ENCODE data around the gene LIN37.
"Not testable (repeated sequence)": the region's sequence is repeated elsewhere in the genome, so short reads cannot be mapped to it uniquely, and the experiment has no call there.

LIN37 gene

DNA sequence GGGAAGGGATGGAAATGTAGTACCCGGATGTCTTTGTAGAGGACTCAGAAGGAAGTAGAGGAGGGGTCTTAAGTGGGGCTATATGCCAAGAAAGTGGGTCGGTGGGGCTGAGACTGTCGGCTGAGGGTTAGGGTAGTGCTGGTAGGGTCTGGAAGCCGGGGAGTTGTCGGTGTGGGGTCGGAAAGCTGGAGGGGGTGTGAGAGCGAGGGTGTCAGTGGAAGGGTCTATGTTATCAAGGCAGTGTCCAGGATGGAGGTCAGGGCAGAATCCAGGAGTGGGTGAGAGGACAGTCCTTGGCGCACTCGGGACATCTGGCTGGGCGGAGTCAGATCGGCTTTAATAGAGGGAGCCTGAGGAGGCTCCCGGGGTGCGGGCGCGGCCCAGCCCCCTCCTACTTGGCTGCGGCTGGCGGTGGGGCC, 6.8 kb downstream of the LIN37 start:
- DNase-seq, result no peak

DNA sequence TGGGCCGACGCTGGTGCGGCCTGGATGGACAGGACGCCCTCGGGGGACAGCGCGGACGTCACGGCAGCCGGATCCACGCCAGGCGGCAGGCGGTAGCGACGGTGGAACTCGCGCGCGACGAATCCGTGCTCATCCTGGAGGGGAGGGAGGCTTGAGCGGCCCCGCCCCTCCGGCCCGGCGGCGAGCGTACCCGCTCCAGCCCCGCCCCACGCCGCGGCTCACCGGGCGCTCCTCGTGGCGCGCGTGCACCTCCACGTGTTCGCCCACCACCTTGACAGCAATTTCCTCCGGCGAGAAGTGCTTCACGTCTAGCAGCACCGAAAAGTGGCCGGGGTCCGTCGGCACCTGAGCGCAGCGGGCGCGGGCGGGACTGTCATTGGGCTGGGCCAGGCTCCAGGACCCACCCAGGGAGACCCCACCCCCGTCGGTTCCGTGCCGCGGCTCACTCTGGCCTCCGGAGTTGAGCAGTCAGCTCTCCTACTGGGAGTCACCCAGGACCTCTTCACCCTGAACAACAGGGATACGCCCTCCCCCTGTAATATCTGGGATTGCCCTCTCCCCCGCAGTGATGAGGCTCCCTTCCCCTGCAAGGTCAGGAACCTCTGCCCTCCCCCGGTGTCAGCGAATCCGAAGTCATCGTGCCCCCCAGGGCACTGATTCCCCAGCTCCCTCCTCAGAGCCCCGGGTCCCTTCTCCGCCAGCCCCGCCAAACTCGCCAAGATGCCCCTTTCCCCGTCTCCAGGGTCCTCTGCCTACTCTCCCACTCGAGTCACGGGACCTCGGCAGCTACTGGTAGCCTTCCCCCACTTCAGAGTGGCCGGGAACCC, 7.4 kb downstream of the LIN37 start:
- DNase-seq, result no peak

DNA sequence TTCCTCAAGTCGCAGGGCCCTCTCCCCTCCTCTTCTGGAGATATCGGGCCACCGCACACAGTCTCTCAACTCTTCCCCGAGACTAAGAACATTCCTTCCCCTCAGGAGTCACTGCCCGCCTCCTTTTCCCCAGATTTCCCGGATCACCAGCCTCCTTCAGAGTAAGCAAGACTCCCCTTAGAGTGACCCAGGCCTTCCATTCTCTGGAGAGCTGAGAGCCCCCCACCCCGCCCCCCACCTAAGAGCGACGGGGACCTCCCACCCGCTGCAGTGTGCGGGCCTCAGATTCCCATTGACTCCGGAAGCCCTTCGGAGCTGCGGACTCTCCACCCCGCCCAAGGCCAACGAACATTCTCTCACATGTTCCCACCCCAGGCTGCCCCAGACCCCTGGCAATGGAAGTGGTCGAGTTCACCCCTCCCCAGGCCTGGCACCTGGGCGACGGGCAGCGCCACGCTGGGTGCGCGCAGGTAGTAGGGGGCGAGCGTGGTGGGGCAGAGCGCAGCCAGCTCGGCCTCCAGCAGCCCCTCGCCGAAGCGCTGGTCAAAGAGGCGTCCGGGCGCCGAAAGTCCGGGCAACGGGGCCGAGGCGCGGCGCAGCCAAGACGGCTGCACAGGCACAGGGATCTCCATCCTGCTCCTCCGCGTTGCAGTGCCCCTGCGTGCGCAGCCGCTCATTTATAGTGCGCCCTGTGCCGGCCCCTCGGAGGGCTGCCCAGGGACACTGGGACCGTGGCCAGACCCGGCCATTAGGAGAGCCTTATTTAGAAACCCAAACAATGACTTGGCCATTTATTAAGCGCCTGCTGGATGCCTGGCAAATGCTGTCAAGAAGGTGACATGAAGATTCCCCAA, 8.2 kb downstream of the LIN37 start, which contains the start of gene HSPB6:
Gene HSPB6 (minus strand): TSS at position 653 of the 854 bp plus-strand sequence. CDS start 21 bp downstream, at position 632.
- no peak for DNase-seq

DNA sequence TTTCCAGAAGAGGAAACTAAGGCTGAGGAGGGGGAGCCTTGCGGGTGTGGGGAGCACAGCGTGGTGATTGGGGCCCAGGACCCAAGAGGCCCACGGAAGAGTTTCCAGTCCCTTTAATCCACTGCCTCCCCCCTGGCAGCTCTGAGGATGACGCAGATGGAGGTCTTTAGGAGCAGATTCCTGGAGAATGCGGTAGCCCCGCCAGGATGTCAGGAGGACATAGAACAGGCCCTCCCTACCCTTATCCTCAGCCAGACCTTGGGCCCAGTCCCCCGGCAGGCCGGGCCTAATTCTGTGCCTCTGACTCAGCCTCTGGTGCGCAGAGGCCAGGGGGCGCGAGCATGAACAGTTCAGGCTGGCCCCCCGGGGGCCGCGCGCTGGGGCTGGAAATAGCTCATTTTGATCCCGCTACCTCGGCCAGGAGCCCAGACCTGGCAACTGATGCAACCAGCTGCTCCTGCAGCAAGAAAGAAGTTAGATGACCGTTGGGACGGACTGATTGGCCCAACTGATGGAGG, 8.9 kb downstream of the LIN37 start:
- peak; percentile 63 for DNase-seq

- DNase-seq, result peak; percentile 98
Measured at GRCh38 chr19:35757749-35758608, 9.6 kb downstream of the LIN37 start, which contains the start of gene PROSER3. Gene PROSER3 (plus strand): TSS chr19:35758176. CDS start chr19:35758216, 40 bp downstream.

DNA sequence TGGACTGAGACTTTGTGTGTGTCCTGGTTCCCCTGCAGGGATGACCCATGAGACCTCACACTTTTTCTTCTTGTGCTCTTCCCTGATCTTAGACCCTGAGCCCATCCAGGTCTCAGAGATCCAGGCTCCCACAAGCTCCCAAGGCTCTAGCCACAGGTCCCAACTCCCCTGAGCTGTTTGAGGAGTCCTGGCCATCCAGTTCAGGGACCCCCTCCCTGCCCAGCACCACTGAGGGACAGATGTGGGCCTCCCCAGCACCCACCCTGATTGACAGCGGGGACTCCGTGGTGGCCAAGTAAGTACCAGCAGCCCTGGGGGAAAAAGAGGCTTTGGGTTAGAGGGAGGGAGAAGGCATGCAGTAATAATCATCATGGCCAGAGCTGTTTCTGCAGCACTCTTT, 11.3 kb downstream of the LIN37 start:
- no peak for DNase-seq

DNA sequence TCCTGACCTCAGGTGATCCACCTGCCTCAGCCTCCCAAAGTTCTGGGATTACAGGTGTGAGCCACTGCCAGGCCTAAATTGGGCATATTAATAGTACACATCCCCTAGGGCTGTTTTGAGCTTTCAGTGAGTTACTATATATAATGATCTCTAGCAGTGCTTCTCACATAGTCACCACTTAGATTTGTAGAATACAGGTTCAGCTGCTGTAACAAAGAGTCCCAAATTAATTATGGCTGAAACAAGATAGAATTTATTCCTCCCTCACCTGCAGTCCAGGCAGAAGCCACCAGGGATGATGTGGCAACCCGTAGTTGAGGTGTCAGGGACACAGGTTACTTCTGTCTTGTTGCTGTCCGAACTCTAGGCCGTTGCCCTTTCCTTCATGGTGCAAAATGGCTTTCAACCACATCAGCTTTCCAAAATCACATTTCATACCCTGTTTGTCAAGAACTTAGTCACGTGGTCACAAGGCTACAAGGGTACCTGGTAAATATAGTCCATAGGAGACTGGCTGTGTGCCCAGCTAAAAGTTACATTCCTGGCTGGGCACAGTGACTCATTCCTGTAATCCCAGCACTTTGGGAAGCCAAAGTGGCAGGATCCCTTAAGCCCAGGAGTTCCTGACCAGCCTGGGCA, 12.5 kb downstream of the LIN37 start:
- DNase-seq, result no peak

DNA sequence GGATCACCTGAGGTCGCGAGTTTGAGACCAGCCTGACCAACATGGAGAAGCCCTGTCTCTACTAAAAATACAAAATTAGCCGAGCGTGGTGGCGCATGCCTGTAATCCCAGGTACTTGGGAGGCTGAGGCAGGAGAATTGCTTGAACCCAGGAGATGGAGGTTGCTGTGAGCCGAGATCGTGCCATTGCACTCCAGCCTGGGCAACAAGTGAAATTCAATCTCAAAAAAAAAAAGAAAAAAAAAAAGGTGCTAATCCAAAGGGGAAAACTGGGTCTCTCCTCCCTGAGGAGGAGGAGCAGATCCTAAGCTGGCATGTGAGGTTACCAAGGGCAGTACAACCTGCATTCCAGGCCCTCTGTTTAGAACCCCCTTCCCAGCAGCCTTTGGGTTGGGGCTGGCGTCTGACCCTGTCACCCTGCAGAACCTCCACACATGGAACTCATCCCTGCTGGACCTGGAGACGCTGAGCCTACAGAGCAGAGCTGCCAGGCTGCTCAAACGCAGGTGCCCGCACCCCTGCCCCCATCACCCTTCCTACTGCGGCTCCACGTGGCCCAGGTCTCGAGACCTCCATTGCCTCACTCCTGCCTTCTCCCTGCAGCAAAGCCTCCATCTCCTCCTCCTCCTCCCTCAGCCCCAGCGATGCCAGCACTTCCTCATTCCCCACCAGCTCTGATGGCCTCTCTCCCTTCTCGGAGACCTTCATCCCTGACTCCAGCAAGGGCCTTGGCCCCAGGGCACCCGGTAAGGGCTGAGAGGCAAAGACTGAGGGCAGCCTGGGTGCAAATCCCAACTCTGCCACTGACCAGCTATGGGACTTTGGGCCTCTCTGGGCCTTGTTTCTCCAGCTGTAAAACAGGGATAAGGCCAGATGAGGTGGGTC, 16.3 kb downstream of the LIN37 start:
- DNase-seq, result no peak

DNA sequence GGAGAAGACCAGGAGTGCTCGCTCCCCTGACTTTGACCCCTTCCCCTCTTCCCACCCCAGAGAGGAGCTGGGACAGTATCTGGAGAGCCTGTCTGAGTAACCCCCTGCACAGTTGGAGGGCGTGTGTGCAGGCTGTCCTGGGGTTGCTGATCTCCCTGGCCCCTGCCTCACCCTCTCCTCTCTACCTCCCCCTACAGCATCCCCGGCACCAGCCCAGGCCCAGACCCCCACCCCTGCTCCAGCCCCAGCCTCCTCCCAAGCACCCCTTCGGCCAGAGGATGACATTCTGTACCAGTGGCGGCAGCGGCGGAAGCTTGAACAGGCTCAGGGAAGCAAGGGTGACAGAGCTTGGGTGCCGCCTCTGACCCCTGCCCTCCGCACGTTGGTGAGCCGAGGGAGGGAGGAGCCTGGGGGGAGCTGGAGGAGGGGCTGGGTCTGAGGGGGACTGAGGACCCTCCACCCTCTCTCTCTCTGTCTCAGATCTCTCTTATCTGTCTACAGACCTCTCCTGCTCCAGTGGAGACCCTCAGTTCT, 18.3 kb downstream of the LIN37 start:
- DNase-seq, result no peak

DNA sequence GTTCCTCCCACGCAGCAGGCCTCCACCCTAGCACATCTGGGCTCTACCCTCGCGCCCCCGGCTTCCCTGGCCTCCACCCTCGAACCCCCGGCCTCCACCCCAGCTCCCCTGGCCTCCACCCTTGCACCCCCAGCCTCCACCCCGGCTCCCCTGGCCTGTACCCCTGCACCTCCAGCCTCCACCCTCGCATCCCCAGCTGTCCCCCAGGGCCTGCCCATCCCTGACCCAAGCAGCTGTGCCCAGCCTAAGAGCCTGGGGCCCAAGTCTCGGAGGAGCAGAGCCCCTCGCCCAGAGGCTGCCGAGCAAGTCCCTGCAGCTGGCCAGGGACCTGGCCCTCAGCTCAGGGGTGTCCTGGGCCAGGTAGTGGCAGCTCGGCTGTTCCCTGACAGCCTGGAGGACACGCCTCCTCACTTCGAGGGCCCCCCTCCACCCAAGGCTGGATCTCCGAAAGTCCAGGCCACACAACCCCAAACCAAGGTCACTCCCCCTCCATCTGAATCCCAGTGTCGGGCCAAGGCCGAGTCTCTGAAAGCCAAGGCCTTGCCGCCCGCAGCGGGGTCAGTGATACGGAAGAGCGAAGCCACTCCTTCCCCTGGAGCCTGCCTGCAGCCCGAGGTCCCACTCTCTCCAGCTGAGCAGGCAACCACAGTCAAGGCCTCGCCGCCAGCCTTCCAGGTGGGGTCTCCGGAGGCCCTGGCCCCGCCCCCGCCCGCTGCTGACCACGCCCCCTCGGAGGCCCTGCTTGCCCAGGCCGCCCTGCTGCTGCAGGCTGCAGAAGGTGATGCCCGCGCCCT, 19.1 kb downstream of the LIN37 start:
- DNase-seq, result no peak

GRCh38 chr19:35768082-35768421, 19.7 kb downstream of the LIN37 start:
- no peak for DNase-seq

GRCh38 chr19:35772362-35772761, 24.0 kb downstream of the LIN37 start:
- DNase-seq, result not testable (repeated sequence)

DNA sequence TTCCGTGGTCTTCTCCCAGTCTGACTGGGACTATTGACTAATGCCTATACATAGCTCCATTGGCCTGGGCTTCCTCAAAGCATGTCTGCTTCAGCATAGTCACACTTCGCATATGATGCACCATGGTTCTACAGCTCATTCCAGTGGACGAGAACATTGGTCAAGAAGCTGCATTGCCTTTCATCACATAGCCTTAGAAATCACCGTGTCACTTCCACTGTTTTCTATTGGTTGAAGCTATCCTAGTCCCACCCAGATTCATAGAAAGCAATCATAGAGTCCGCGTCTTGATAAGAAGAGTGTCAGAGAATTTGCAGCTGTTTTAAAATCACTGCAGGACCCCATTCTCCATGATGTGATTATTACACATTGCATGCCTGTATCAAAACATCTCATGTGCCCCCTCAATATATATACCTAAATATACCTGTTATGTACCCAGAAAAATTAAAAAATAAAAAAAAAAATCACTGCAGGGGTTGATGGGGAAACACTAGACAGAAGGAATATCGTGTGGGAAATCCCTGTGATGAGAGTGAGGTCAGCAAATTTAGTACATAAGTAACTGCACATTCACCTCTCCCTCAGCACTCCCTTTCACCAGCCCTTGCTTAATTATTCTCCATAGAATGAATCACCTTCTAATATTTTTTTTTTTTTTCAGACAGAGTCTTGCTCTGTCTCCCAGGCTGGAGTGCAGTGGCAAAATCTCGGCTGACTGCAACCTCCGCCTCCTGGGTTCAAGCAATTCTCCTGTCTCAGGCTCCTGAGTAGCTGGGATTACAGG, 24.8 kb downstream of the LIN37 start:
- DNase-seq, result no peak

GRCh38 chr19:35774274-35775045, 26.1 kb downstream of the LIN37 start:
- DNase-seq, result peak; percentile 3

- DNase-seq, result no peak
Measured at GRCh38 chr19:35775046-35775297, 26.6 kb downstream of the LIN37 start.

DNA sequence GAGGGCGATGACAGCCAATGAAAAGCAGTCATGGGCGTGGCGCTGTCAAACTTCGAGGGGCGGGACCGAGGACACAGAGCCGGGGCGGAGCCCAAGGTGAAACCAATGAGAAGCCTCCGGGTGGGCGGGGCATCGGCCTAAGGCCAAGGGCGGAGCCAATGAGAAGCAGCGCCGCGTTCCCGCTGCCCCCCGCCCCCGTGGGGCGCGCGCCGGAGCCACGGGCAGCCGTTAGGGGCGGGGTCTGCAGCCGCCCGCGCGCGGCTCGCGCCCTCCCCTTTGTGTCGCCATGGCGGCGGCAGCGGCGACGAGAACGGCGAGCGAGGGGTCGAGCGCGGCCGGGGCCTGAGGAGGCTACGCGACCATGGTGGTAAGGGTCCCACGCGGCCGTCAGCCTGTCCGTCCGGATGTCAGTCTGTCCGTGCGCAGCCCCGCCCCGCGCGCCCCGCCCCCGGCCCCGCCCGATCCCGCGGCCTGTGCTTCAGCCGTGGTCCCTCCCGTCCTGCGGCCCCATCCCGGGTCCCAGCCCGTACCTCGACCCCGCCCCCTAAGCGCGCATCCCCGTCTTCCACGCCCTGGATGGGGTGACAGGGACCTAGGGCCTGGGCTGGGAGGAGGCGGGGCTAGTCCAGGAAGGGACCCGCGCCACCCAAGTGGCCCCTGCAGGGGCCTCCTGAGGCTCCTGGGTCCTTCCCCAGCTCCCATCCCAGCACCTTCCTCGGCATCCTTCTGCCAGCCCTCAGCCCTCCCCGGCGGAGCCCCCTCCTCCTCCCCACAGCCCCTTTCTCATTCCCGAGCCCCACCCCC, 27.1 kb downstream of the LIN37 start, which contains the start of gene ARHGAP33:
Gene ARHGAP33 (plus strand): TSS at position 267 of the 804 bp plus-strand sequence. CDS start 95 bp downstream, at position 362.
- DNase-seq, result peak; percentile 98

GRCh38 chr19:35776102-35776788, 27.9 kb downstream of the LIN37 start:
- DNase-seq, result no peak
